T-cell (primary cell): ENCODE results near the gene SLC9A9. TPM values are rescaled to one million over a fixed set of nuclear protein-coding genes. Genes with fewer than 3 reads are reported as not detected.

ENCODE experiments used
- ATAC-seq, 4 experiments: fragments of 200-7000 bp in 3 of 4; fragments of 150-1000 bp in 1 of 4; cut with Tn5 transposase; replicated peaks in 1 of 4; 1 replicate in 3 of 4; 2 replicates in 1 of 4; pipeline ENCODE4 v1.10.0; 2021; ENCODE audit warnings: moderate library complexity in 3 of 4, mild to moderate bottlenecking in 2 of 4, moderate number of reproducible peaks in 1 of 4
- CTCF ChIA-PET, 2 donors: fragments of 300-600 bp; sonication (Branson Sonifier 250); formaldehyde crosslinking; loops; one replicate each; lab custom pipeline; 2022; ENCODE audit warnings: antibody characterized with exemption in 2 of 2; lab: Charles Lee
- POLR2A ChIA-PET, 2 donors: fragments of 300-600 bp; sonication (Branson Sonifier 250); formaldehyde crosslinking; loops; one replicate each; lab custom pipeline; 2022; ENCODE audit warnings: antibody characterized with exemption in 2 of 2; lab: Charles Lee
- DNase-seq, 35 experiments: peaks; one replicate each; pipeline versions ENCODE4 v3.0.0 to v3.0.0-alpha.2; 2013 to 2023
- H3K27ac ChIP-seq: one replicate; pipeline ENCODE4 v1.5.1; 2013; ENCODE audit warnings: low read length
- H3K27me3 ChIP-seq, 2 experiments: replicated peaks in 1 of 2; 1 replicate in 1 of 2; 2 replicates in 1 of 2; pipeline versions ENCODE4 v1.6.1 to v1.7.0; 2013; ENCODE audit warnings: low read length in 1 of 2, mixed read lengths in 1 of 2; ENCODE audit not compliant: control insufficient read depth in 2 of 2, insufficient read depth in 2 of 2; ENCODE audit errors: extremely low read depth in 1 of 2
- H3K36me3 ChIP-seq, 2 donors: 1 replicate in 1 of 2; 2 replicates in 1 of 2; pipeline versions ENCODE4 v1.6.1 to v1.7.0; 2013; ENCODE audit warnings: low read length in 1 of 2; ENCODE audit not compliant: control insufficient read depth in 2 of 2, insufficient read depth in 1 of 2; ENCODE audit errors: extremely low read depth in 1 of 2
- H3K4me1 ChIP-seq, 2 experiments: 1 replicate in 1 of 2; 2 replicates in 1 of 2; pipeline versions ENCODE4 v1.6.1 to v1.7.0; 2013; ENCODE audit warnings: low read length in 2 of 2, mixed read lengths in 1 of 2; ENCODE audit not compliant: insufficient read depth in 2 of 2, control insufficient read depth in 1 of 2; ENCODE audit errors: extremely low read depth in 1 of 2
- H3K4me3 ChIP-seq, 2 donors: 1 replicate in 1 of 2; 2 replicates in 1 of 2; pipeline versions ENCODE4 v1.5.1 to v1.7.0; 2013; ENCODE audit warnings: mild to moderate bottlenecking in 2 of 2, low read length in 1 of 2, moderate library complexity in 1 of 2; ENCODE audit not compliant: control insufficient read depth in 1 of 2; ENCODE audit errors: extremely low read depth in 1 of 2
- H3K9me3 ChIP-seq: 2 replicates; pipeline ENCODE4 v1.7.0; 2013
- H3K27ac Mint-ChIP-seq, 2 donors: one replicate each; pipeline ENCODE4 v1.8.0; 2020 to 2021; ENCODE audit warnings: mild to moderate bottlenecking in 2 of 2, mixed read lengths in 2 of 2
- H3K27me3 Mint-ChIP-seq, 2 donors: one replicate each; pipeline ENCODE4 v1.8.0; 2021 to 2022; ENCODE audit warnings: mixed read lengths in 2 of 2
- H3K36me3 Mint-ChIP-seq: one replicate; pipeline ENCODE4 v1.8.0; 2021; ENCODE audit warnings: mixed read lengths
- H3K4me1 Mint-ChIP-seq, 3 donors: one replicate each; pipeline ENCODE4 v1.8.0; 2020 to 2022; ENCODE audit warnings: mixed read lengths in 3 of 3, mild to moderate bottlenecking in 1 of 3
- H3K4me3 Mint-ChIP-seq, 3 donors: one replicate each; pipeline ENCODE4 v1.8.0; 2020 to 2022; ENCODE audit warnings: mild to moderate bottlenecking in 3 of 3, mixed read lengths in 3 of 3, moderate library complexity in 3 of 3
- H3K9me3 Mint-ChIP-seq, 3 donors: one replicate each; pipeline ENCODE4 v1.8.0; 2020 to 2022; ENCODE audit warnings: mixed read lengths in 3 of 3
- WGBS: methylation state at CpG from one replicate; pipeline ENCODE4 v1.1.5; 2013; ENCODE audit warnings: missing lambda C conversion rate; ENCODE audit not compliant: insufficient coverage; 5-methylcytosine and 5-hydroxymethylcytosine counted together
- total RNA-seq, 35 experiments: library from RNA in 6 of 35; stranded (reverse) in 6 of 35; fragments of 120-200 nt in 1 of 35; gene quantifications; one replicate each; pipeline versions ENCODE4 v1.2.1 to v1.2.4 and lab custom pipeline; 2013 to 2026

Gene SLC9A9
- total RNA-seq, 5 donors from 2014 or later (not counting 1 experiment from before 2014, with no cell fraction given), result 11.2 to 36.8 (median 17.8) TPM

DNA sequence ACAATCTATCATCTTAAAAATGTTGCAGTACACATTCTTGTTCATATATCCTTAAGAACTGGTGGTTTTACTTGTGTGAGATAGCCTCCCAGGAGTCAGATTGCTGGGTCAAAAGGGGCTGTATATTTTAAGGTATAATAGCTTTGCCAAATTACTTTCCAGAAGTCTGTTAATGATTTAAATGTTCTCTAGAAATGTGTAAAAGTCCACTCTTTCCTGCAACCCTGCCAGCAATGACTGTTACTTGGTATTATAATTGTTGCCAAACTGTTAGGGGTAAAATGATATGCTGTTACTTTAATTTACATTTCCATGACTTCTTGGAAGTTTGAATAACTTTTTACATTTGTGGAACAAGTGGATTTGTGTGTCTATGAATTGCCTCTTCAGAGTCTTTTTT is 170.8 kb downstream of the SLC9A9 start:
- Histone ChIP-seq H3K4me3 (no peak overlapping the region), H3K27ac (no peak overlapping the region), H3K36me3 (no peaks in the 10 kb centered on the region), H3K9me3 (no peaks in the 10 kb centered on the region), H3K27me3 (no peaks in the 10 kb centered on the region), H3K4me1 (peaks cover 0 to 3% of the 10 kb centered on the region in 2 experiments)
- no peaks in the 10 kb centered on the region for H3K36me3 Mint-ChIP-seq
- CTCF ChIA-PET, result interaction anchor here in 1 of 2 donors (0.6 to 0.7 kb wide), 2 partner anchors 32 to 796 kb away, joined by 3 read pairs; no protein-coding TSS in a partner anchor
- POLR2A ChIA-PET, result no interaction called here
- H3K4me1 Mint-ChIP-seq, result peaks cover 9 to 15% (median 12%) of the 10 kb centered on the region in 3 donors
- no peak overlapping the region for H3K4me3 Mint-ChIP-seq
- H3K27me3 Mint-ChIP-seq, result no peaks in the 10 kb centered on the region
- H3K27ac Mint-ChIP-seq, result no peak overlapping the region
- H3K9me3 Mint-ChIP-seq, result no peaks in the 10 kb centered on the region
- DNase-seq (no peak), ATAC-seq (no peak)

DNA sequence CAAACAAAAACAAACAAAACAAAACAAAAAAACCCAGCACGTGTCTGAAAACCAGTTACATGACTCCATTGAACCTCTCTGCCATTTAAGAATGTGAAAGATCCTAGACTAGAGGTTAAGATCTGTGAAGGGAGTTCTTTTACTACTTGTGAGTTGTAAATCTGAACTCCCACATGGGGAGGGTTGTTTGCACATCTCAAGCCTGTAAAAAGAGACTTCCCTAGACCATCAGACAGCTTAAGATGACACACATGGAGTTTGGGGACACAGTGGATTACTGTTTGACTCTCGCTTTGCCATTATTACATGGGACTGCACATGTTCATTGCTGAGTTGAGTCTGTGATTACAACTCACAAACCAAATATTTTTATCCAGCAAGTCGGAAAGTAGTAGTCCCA is 171.5 kb downstream of the SLC9A9 start:
- CTCF ChIA-PET, result no interaction called here
- no peaks in the 10 kb centered on the region for H3K27me3 Mint-ChIP-seq
- Histone ChIP-seq H3K27ac (no peak overlapping the region), H3K9me3 (no peaks in the 10 kb centered on the region), H3K4me3 (no peak overlapping the region), H3K36me3 (no peaks in the 10 kb centered on the region), H3K27me3 (no peaks in the 10 kb centered on the region), H3K4me1 (peaks cover 0 to 3% of the 10 kb centered on the region in 2 experiments)
- no peaks in the 10 kb centered on the region for H3K36me3 Mint-ChIP-seq
- H3K9me3 Mint-ChIP-seq, result no peaks in the 10 kb centered on the region
- DNase-seq, result no peak
- no peak overlapping the region for H3K27ac Mint-ChIP-seq
- H3K4me3 Mint-ChIP-seq, result no peak overlapping the region
- POLR2A ChIA-PET, result no interaction called here
- H3K4me1 Mint-ChIP-seq, result peaks cover 9 to 13% (median 12%) of the 10 kb centered on the region in 3 donors
- ATAC-seq, result no peak
- WGBS, result no CpG with 5 or more reads among the region's 3 CpGs

GRCh38 chr3:143676021-143676420 is 172.2 kb downstream of the SLC9A9 start:
- 100% methylated on average over 3 of the region's 6 CpGs for WGBS

DNA sequence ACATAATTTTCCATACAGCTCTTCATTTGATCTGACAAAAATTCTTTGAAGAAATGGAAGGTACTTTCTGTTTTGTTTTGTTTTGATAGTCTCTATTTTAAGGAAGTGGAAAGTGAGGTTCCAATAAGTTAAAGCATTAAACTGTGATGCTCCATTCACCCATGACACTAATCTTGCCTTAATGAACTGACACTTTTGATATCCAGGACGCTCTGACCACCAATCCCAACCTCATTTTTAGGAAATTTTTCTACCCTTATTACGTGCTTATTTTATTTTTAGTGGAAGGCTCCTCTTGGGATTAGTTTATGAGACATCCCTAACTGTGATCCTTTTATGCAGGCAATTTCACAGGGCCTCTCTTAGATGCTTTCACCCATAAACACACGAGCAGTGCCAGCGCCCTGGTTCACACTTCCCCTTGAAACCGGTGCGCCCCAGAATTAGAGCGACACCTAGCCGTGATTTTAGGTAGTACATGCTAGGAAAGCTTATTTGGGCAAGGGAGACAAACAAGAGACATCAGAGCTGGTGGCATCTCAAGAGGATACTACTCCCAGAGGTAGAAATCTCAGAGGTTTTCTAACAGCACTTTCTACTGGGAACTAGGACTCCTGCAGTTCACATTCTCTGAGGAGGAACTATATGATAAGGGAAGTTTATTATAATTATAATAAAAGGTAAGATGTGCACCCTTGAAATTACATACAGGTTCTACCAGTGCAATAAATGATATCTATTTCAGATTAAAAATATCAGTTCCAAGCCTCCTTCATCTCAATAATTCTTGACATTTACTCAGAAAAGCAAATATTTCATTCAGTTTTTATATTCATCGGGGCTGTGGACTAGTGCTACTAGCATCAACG is 173.9 kb downstream of the SLC9A9 start:
- H3K9me3 ChIP-seq, result no peaks in the 10 kb centered on the region
- H3K27me3 Mint-ChIP-seq, result no peaks in the 10 kb centered on the region
- H3K4me1 ChIP-seq, result peaks cover 0 to 3% of the 10 kb centered on the region in 2 experiments
- CTCF ChIA-PET, result interaction anchor here (0.6 to 1.8 kb wide), 9 partner anchors 12 to 634 kb away, joined by 3 to 8 read pairs (median 4); no protein-coding TSS in a partner anchor
- no peaks in the 10 kb centered on the region for H3K9me3 Mint-ChIP-seq
- H3K4me3 Mint-ChIP-seq, result peak overlapping the region in 2 of 3 donors; percentile 18 to 33
- POLR2A ChIA-PET, result interaction anchor here (0.6 kb wide), 3 partner anchors 386 to 673 kb away, joined by 3 to 4 read pairs (median 4); no protein-coding TSS in a partner anchor
- no CpG with 5 or more reads among the region's 10 CpGs for WGBS
- no peak overlapping the region for H3K4me3 ChIP-seq
- ATAC-seq (peak; percentile 85 to 96 (median 92)), DNase-seq (peak; percentile 41 to 84 (median 64))
- H3K27me3 ChIP-seq, result no peaks in the 10 kb centered on the region
- peak overlapping the region in 1 of 2 donors; percentile 41 for H3K27ac Mint-ChIP-seq
- H3K4me1 Mint-ChIP-seq, result peaks cover 9 to 15% (median 10%) of the 10 kb centered on the region in 3 donors
- no peaks in the 10 kb centered on the region for H3K36me3 ChIP-seq
- H3K27ac ChIP-seq, result no peak overlapping the region
- peaks cover 5% of the 10 kb centered on the region for H3K36me3 Mint-ChIP-seq

More at GRCh38 chr3:143676021-143676420, 172.2 kb downstream of the SLC9A9 start:
- H3K36me3 Mint-ChIP-seq, result no peaks in the 10 kb centered on the region
- POLR2A ChIA-PET, result no interaction called here
- H3K4me1 Mint-ChIP-seq, result peaks cover 9 to 12% (median 10%) of the 10 kb centered on the region in 3 donors
- H3K4me3 Mint-ChIP-seq, result no peak overlapping the region
- no peak overlapping the region for H3K27ac ChIP-seq
- H3K27me3 ChIP-seq, result no peaks in the 10 kb centered on the region
- ATAC-seq (no peak), DNase-seq (no peak)
- no peaks in the 10 kb centered on the region for H3K9me3 ChIP-seq
- H3K4me3 ChIP-seq, result no peak overlapping the region
- no peaks in the 10 kb centered on the region for H3K27me3 Mint-ChIP-seq
- H3K36me3 ChIP-seq, result no peaks in the 10 kb centered on the region
- CTCF ChIA-PET, result no interaction called here
- H3K27ac Mint-ChIP-seq, result no peak overlapping the region
- H3K4me1 ChIP-seq, result peaks cover 0 to 3% of the 10 kb centered on the region in 2 experiments
- no peaks in the 10 kb centered on the region for H3K9me3 Mint-ChIP-seq

DNA sequence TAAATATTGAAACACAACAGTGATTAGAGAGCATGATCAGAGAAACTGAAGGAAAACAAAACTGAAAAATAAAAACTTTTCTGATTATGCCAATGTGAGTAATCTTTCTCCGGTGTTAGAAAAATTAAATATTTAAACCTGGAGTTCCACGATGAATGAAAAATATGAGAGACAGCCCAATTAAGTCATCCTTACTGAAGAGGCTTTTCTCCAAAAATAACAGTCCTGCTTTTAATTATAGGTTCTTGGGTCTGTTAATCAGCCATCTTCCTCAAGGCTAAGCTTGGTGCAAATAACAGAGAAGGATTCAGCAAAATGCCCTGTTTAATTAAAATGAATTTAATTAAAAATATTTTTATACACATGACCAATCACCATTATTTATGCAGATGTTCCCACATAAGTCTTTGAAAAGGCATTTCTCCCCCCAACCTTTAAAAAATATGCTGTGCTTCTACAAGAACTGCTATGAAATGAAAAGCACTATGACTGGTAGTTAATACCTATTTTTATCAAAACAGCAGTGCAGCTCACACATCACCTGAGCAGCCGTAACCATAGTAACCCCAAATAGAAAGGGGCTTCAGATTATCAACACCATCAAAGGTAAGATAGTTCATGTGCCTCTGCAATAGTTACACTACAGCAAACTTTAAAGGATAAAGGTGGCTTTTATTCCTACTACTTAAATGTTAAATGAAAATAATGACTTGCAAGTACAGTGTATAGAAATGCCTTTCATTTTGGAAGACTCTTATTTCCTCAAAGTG is 175.7 kb downstream of the SLC9A9 start:
- Histone ChIP-seq H3K27me3 (no peaks in the 10 kb centered on the region), H3K27ac (no peak overlapping the region), H3K36me3 (no peaks in the 10 kb centered on the region), H3K4me3 (no peak overlapping the region), H3K4me1 (peaks cover 0 to 3% of the 10 kb centered on the region in 2 experiments), H3K9me3 (no peaks in the 10 kb centered on the region)
- Mint-ChIP-seq H3K4me3 (no peak overlapping the region), H3K36me3 (peaks cover 15% of the 10 kb centered on the region), H3K4me1 (peaks cover 9 to 19% (median 10%) of the 10 kb centered on the region in 3 donors), H3K27ac (no peak overlapping the region), H3K27me3 (no peaks in the 10 kb centered on the region), H3K9me3 (no peaks in the 10 kb centered on the region)
- ChIA-PET POLR2A (no interaction called here), CTCF (interaction anchor here in 1 of 2 donors (0.7 kb wide), 1 partner anchor 14 kb away, joined by 3 read pairs; no protein-coding TSS in a partner anchor)
- DNase-seq, result no peak
- no CpG with 5 or more reads among the region's 3 CpGs for WGBS
- ATAC-seq, result no peak

GRCh38 chr3:143671626-143672025 is 176.6 kb downstream of the SLC9A9 start:
- H3K9me3 ChIP-seq, result no peaks in the 10 kb centered on the region
- POLR2A ChIA-PET, result interaction anchor here in 1 of 2 donors (0.6 kb wide), 1 partner anchor 505 kb away, joined by 3 read pairs; no protein-coding TSS in a partner anchor
- peaks cover 0 to 3% of the 10 kb centered on the region in 2 experiments for H3K4me1 ChIP-seq
- Mint-ChIP-seq H3K9me3 (no peaks in the 10 kb centered on the region), H3K27me3 (no peaks in the 10 kb centered on the region), H3K27ac (no peak overlapping the region), H3K4me3 (no peak overlapping the region), H3K36me3 (peaks cover 17% of the 10 kb centered on the region), H3K4me1 (peaks cover 9 to 19% (median 10%) of the 10 kb centered on the region in 3 donors)
- no CpG with 5 or more reads among the region's 1 CpG for WGBS
- DNase-seq (no peak), ATAC-seq (no peak)
- H3K36me3 ChIP-seq, result no peaks in the 10 kb centered on the region
- H3K27ac ChIP-seq, result no peak overlapping the region
- H3K4me3 ChIP-seq, result no peak overlapping the region
- H3K27me3 ChIP-seq, result no peaks in the 10 kb centered on the region
- CTCF ChIA-PET, result interaction anchor here in 1 of 2 donors (1.0 kb wide), 1 partner anchor 266 kb away, joined by 3 read pairs; no protein-coding TSS in a partner anchor
